Effector memory CD4-positive, alpha-beta T cell (primary cell): Measurements from ENCODE around the gene LINC00237.

ENCODE experiments used
- DNase-seq, 3 donors: peaks; one replicate each; pipeline ENCODE4 v3.0.0-alpha.2; 2020
- H3K27ac ChIP-seq: 2 replicates; pipeline ENCODE4 v1.7.0; 2013; ENCODE audit warnings: mild to moderate bottlenecking, low read length, moderate library complexity; ENCODE audit not compliant: insufficient read depth, poor library complexity, severe bottlenecking
- H3K27me3 ChIP-seq: replicated peaks from 2 replicates; pipeline ENCODE4 v1.7.0; 2013; ENCODE audit warnings: mild to moderate bottlenecking, low read length; ENCODE audit not compliant: insufficient read depth, control insufficient read depth, poor library complexity, severe bottlenecking
- H3K36me3 ChIP-seq: 2 replicates; pipeline ENCODE4 v1.7.0; 2013; ENCODE audit warnings: mild to moderate bottlenecking, low read length, moderate library complexity; ENCODE audit not compliant: control insufficient read depth, insufficient read depth
- H3K4me1 ChIP-seq: 2 replicates; pipeline ENCODE4 v1.7.0; 2013; ENCODE audit warnings: low read length, mild to moderate bottlenecking; ENCODE audit not compliant: control insufficient read depth, insufficient read depth, poor library complexity, severe bottlenecking
- H3K4me3 ChIP-seq: 2 replicates; pipeline ENCODE4 v1.7.0; 2013; ENCODE audit warnings: low read length, low read depth, mild to moderate bottlenecking; ENCODE audit not compliant: insufficient read depth, poor library complexity, severe bottlenecking
- H3K9me3 ChIP-seq: 2 replicates; pipeline ENCODE4 v1.7.0; 2013; ENCODE audit warnings: mild to moderate bottlenecking, low read length, moderate library complexity; ENCODE audit not compliant: control insufficient read depth

Gene LINC00237

GRCh38 chr20:21139881-21140566 lies 33.9 kb upstream of the LINC00237 start:
- Histone ChIP-seq H3K9me3 (no peaks in the 10 kb centered on the region), H3K27ac (no peak overlapping the region), H3K36me3 (peaks cover 4% of the 10 kb centered on the region), H3K4me1 (no peaks in the 10 kb centered on the region), H3K27me3 (no peaks in the 10 kb centered on the region), H3K4me3 (no peak overlapping the region)
- DNase-seq = no peak

GRCh38 chr20:21137078-21137477 lies 30.9 kb upstream of the LINC00237 start:
- H3K4me1 ChIP-seq = no peaks in the 10 kb centered on the region
- no peaks in the 10 kb centered on the region for H3K27me3 ChIP-seq
- no peak for DNase-seq
- H3K9me3 ChIP-seq = no peaks in the 10 kb centered on the region
- H3K27ac ChIP-seq = no peak overlapping the region
- H3K36me3 ChIP-seq = peaks cover 10% of the 10 kb centered on the region
- H3K4me3 ChIP-seq = no peak overlapping the region

GRCh38 chr20:21136015-21136732 lies 30.0 kb upstream of the LINC00237 start:
- Histone ChIP-seq H3K4me3 (no peak overlapping the region), H3K27me3 (no peaks in the 10 kb centered on the region), H3K27ac (no peak overlapping the region), H3K4me1 (no peaks in the 10 kb centered on the region), H3K9me3 (no peaks in the 10 kb centered on the region), H3K36me3 (peaks cover 10% of the 10 kb centered on the region)
- no peak for DNase-seq

- Histone ChIP-seq H3K27ac (no peak overlapping the region), H3K27me3 (no peaks in the 10 kb centered on the region), H3K36me3 (peaks cover 11% of the 10 kb centered on the region), H3K4me1 (no peaks in the 10 kb centered on the region), H3K9me3 (no peaks in the 10 kb centered on the region), H3K4me3 (no peak overlapping the region)
- DNase-seq = no peak
These were observed 28.8 kb upstream of the LINC00237 start for GRCh38 chr20:21134883-21135493.

- Histone ChIP-seq H3K27ac (no peak overlapping the region), H3K4me1 (no peaks in the 10 kb centered on the region), H3K4me3 (no peak overlapping the region), H3K27me3 (no peaks in the 10 kb centered on the region), H3K36me3 (peaks cover 14% of the 10 kb centered on the region), H3K9me3 (no peaks in the 10 kb centered on the region)
- no peak for DNase-seq
These were observed 27.9 kb upstream of the LINC00237 start for GRCh38 chr20:21133917-21134622.

- H3K27ac ChIP-seq = no peak overlapping the region
- H3K4me1 ChIP-seq = no peaks in the 10 kb centered on the region
- H3K27me3 ChIP-seq = no peaks in the 10 kb centered on the region
- H3K4me3 ChIP-seq = no peak overlapping the region
- H3K9me3 ChIP-seq = no peaks in the 10 kb centered on the region
- peaks cover 14% of the 10 kb centered on the region for H3K36me3 ChIP-seq
- no peak for DNase-seq
These were observed 27.2 kb upstream of the LINC00237 start for GRCh38 chr20:21133404-21133803.

- DNase-seq = no peak
- H3K4me3 ChIP-seq = no peak overlapping the region
- H3K27ac ChIP-seq = no peak overlapping the region
- no peaks in the 10 kb centered on the region for H3K9me3 ChIP-seq
- H3K36me3 ChIP-seq = peaks cover 10% of the 10 kb centered on the region
- peaks cover 4% of the 10 kb centered on the region for H3K4me1 ChIP-seq
- H3K27me3 ChIP-seq = no peaks in the 10 kb centered on the region
These were observed 23.7 kb upstream of the LINC00237 start for GRCh38 chr20:21129861-21130260.

GRCh38 chr20:21127201-21127981 lies 21.2 kb upstream of the LINC00237 start:
- no peaks in the 10 kb centered on the region for H3K27me3 ChIP-seq
- H3K9me3 ChIP-seq = no peaks in the 10 kb centered on the region
- no peak for DNase-seq
- no peak overlapping the region for H3K27ac ChIP-seq
- H3K4me3 ChIP-seq = no peak overlapping the region
- peaks cover 4% of the 10 kb centered on the region for H3K4me1 ChIP-seq
- H3K36me3 ChIP-seq = peaks cover 4% of the 10 kb centered on the region

- Histone ChIP-seq H3K27me3 (no peaks in the 10 kb centered on the region), H3K9me3 (no peaks in the 10 kb centered on the region), H3K36me3 (peaks cover 4% of the 10 kb centered on the region), H3K4me3 (peak overlapping the region; percentile 90), H3K27ac (peak overlapping the region; percentile 71), H3K4me1 (peaks cover 4% of the 10 kb centered on the region)
- no peak for DNase-seq
These were observed 20.4 kb upstream of the LINC00237 start for GRCh38 chr20:21126581-21126870.
